Mesenchymal stem cell (in vitro differentiated cells and primary cell): ENCODE results near the gene TK1.

ENCODE experiments used
- DNase-seq: peaks from one replicate; pipeline ENCODE4 v3.0.0-alpha.2; 2013
- H2AFZ ChIP-seq: one replicate; pipeline ENCODE4 v1.6.1; 2013; ENCODE audit warnings: low read depth, mild to moderate bottlenecking, control low read depth, inconsistent platforms, low read length, moderate library complexity
- H2AK5ac ChIP-seq: 2 replicates; pipeline ENCODE4 v1.6.1; 2013; ENCODE audit warnings: low read length, moderate library complexity, mild to moderate bottlenecking, inconsistent platforms; ENCODE audit not compliant: severe bottlenecking
- H2BK120ac ChIP-seq: one replicate; pipeline ENCODE4 v1.6.1; 2013; ENCODE audit warnings: low read depth, mild to moderate bottlenecking, inconsistent platforms, low read length, moderate library complexity
- H2BK12ac ChIP-seq, 2 experiments: one replicate each; pipeline ENCODE4 v1.6.1; 2013; ENCODE audit warnings: inconsistent platforms in 2 of 2, low read length in 2 of 2, mild to moderate bottlenecking in 2 of 2, moderate library complexity in 2 of 2, control low read depth in 1 of 2
- H2BK15ac ChIP-seq: one replicate; pipeline ENCODE4 v1.6.1; 2013; ENCODE audit warnings: mild to moderate bottlenecking, low read depth, inconsistent platforms; ENCODE audit not compliant: poor library complexity, severe bottlenecking
- H2BK5ac ChIP-seq: 2 replicates; pipeline ENCODE4 v1.6.1; 2013; ENCODE audit warnings: low read depth, mild to moderate bottlenecking, low read length, control low read depth, inconsistent platforms; ENCODE audit not compliant: poor library complexity, severe bottlenecking
- H3K14ac ChIP-seq, 2 experiments: one replicate each; pipeline ENCODE4 v1.6.1; 2013; ENCODE audit warnings: inconsistent platforms in 2 of 2, low read length in 2 of 2, control low read depth in 1 of 2, mild to moderate bottlenecking in 1 of 2, moderate library complexity in 1 of 2
- H3K18ac ChIP-seq, 2 experiments: one replicate each; pipeline ENCODE4 v1.6.1; 2013; ENCODE audit warnings: inconsistent platforms in 2 of 2, low read length in 2 of 2, control low read depth in 1 of 2, low read depth in 1 of 2, mild to moderate bottlenecking in 1 of 2
- H3K23ac ChIP-seq, 2 experiments: one replicate each; pipeline ENCODE4 v1.6.1; 2013; ENCODE audit warnings: inconsistent platforms in 2 of 2, low read length in 2 of 2, mild to moderate bottlenecking in 2 of 2, moderate library complexity in 2 of 2, control low read depth in 1 of 2
- H3K27ac ChIP-seq: 2 replicates; pipeline ENCODE4 v1.5.1; 2013; ENCODE audit warnings: mild to moderate bottlenecking, moderate library complexity, low read length, control low read depth, inconsistent platforms; ENCODE audit not compliant: poor library complexity, severe bottlenecking
- H3K27me3 ChIP-seq, 2 experiments: 2 replicates each; pipeline versions ENCODE4 v1.6.1 to v1.7.0; 2013; ENCODE audit warnings: low read length in 2 of 2, mild to moderate bottlenecking in 2 of 2, moderate library complexity in 2 of 2, control low read depth in 1 of 2, inconsistent platforms in 1 of 2; ENCODE audit not compliant: control insufficient read depth in 1 of 2, insufficient read depth in 1 of 2
- H3K36me3 ChIP-seq, 2 experiments: 2 replicates each; pipeline versions ENCODE4 v1.6.1 to v1.7.0; 2013; ENCODE audit warnings: low read length in 2 of 2, control low read depth in 1 of 2, inconsistent platforms in 1 of 2, low read depth in 1 of 2, mild to moderate bottlenecking in 1 of 2; ENCODE audit not compliant: insufficient read depth in 2 of 2, control insufficient read depth in 1 of 2
- H3K4ac ChIP-seq, 2 experiments: one replicate each; pipeline ENCODE4 v1.6.1; 2013; ENCODE audit warnings: inconsistent platforms in 2 of 2, low read length in 2 of 2, mild to moderate bottlenecking in 2 of 2, moderate library complexity in 2 of 2, control low read depth in 1 of 2, low read depth in 1 of 2
- H3K4me1 ChIP-seq: 2 replicates; pipeline ENCODE4 v1.6.1; 2013; ENCODE audit warnings: low read depth, low read length, control low read depth; ENCODE audit not compliant: control insufficient read depth, insufficient read depth
- H3K4me2 ChIP-seq: 2 replicates; pipeline ENCODE4 v1.6.1; 2013; ENCODE audit warnings: low read length, mild to moderate bottlenecking, inconsistent platforms; ENCODE audit not compliant: poor library complexity, severe bottlenecking
- H3K4me3 ChIP-seq, 2 experiments: 2 replicates each; pipeline versions ENCODE4 v1.5.1 to v1.7.0; 2013; ENCODE audit warnings: low read length in 2 of 2, mild to moderate bottlenecking in 2 of 2, control low read depth in 1 of 2, low read depth in 1 of 2; ENCODE audit not compliant: insufficient read depth in 1 of 2
- H3K79me1 ChIP-seq: replicated peaks from 2 replicates; pipeline ENCODE4 v1.6.1; 2013; ENCODE audit warnings: mild to moderate bottlenecking, control low read depth, low read length, inconsistent platforms; ENCODE audit not compliant: poor library complexity, severe bottlenecking
- H3K9ac ChIP-seq: 2 replicates; pipeline ENCODE4 v1.7.0; 2013; ENCODE audit warnings: mild to moderate bottlenecking, low read length, moderate library complexity
- H3K9me3 ChIP-seq: 2 replicates; pipeline ENCODE4 v1.7.0; 2013; ENCODE audit warnings: mild to moderate bottlenecking, low read length; ENCODE audit not compliant: control insufficient read depth
- H4K8ac ChIP-seq: one replicate; pipeline ENCODE4 v1.6.1; 2013; ENCODE audit warnings: inconsistent platforms, mild to moderate bottlenecking, low read length, moderate library complexity
- H4K91ac ChIP-seq: one replicate; pipeline ENCODE4 v1.6.1; 2013; ENCODE audit warnings: mild to moderate bottlenecking, low read length, inconsistent platforms
- WGBS: methylation state at CpG from one replicate; pipeline ENCODE4 v1.1.7; 2013; ENCODE audit warnings: mixed read lengths; 5-methylcytosine and 5-hydroxymethylcytosine counted together

The TK1 gene

GRCh38 chr17:78154903-78155811 is 31.7 kb downstream of the TK1 start:
- Histone ChIP-seq H2BK12ac (no peak overlapping the region), H2BK5ac (no peak overlapping the region), H3K27me3 (no peaks in the 10 kb centered on the region), H2AK5ac (no peak overlapping the region), H3K4me3 (no peak overlapping the region), H3K4ac (no peak overlapping the region), H4K8ac (no peak overlapping the region), H3K23ac (no peak overlapping the region), H3K79me1 (no peaks in the 10 kb centered on the region), H2BK120ac (no peak overlapping the region), H3K14ac (no peak overlapping the region), H3K9me3 (no peaks in the 10 kb centered on the region), H4K91ac (no peak overlapping the region), H3K4me1 (peaks cover 10% of the 10 kb centered on the region), H2BK15ac (no peak overlapping the region), H3K4me2 (no peak overlapping the region), H3K36me3 (no peaks in the 10 kb centered on the region), H3K18ac (no peak overlapping the region), H2AFZ (no peak overlapping the region), H3K9ac (no peak overlapping the region), H3K27ac (no peak overlapping the region)
- DNase-seq, result no peak
- 90% methylated on average over 10 of the region's 11 CpGs for WGBS

GRCh38 chr17:78151514-78152008 is 35.3 kb downstream of the TK1 start:
- H4K91ac ChIP-seq, result no peak overlapping the region

GRCh38 chr17:78148286-78149016 is 38.4 kb downstream of the TK1 start:
- H3K14ac ChIP-seq, result no peak overlapping the region

More at GRCh38 chr17:78151514-78152008, 35.3 kb downstream of the TK1 start:
- H2AK5ac ChIP-seq, result no peak overlapping the region
- peaks cover 0 to 13% of the 10 kb centered on the region in 2 experiments for H3K27me3 ChIP-seq
- H2BK12ac ChIP-seq, result no peak overlapping the region
- H3K14ac ChIP-seq, result no peak overlapping the region
- no peak overlapping the region for H3K23ac ChIP-seq
- no peak for DNase-seq
- H2BK5ac ChIP-seq, result no peak overlapping the region
- WGBS, result 84% methylated on average over 6 of the region's 7 CpGs
- no peak overlapping the region for H3K9ac ChIP-seq
- no peak overlapping the region for H2BK15ac ChIP-seq
- H3K79me1 ChIP-seq, result no peaks in the 10 kb centered on the region
- H3K9me3 ChIP-seq, result no peaks in the 10 kb centered on the region
- H2BK120ac ChIP-seq, result peak overlapping the region; percentile 19
- H3K4me3 ChIP-seq, result no peak overlapping the region
- H3K27ac ChIP-seq, result no peak overlapping the region
- no peaks in the 10 kb centered on the region for H3K36me3 ChIP-seq
- no peak overlapping the region for H3K18ac ChIP-seq
- H2AFZ ChIP-seq, result no peak overlapping the region
- peaks cover 12% of the 10 kb centered on the region for H3K4me1 ChIP-seq
- no peak overlapping the region for H3K4me2 ChIP-seq
- no peak overlapping the region for H3K4ac ChIP-seq
- H4K8ac ChIP-seq, result peak overlapping the region; percentile 37

More at GRCh38 chr17:78148286-78149016, 38.4 kb downstream of the TK1 start:
- Histone ChIP-seq H2BK12ac (no peak overlapping the region), H3K18ac (no peak overlapping the region), H3K36me3 (no peaks in the 10 kb centered on the region), H2AFZ (no peak overlapping the region), H3K4me3 (no peak overlapping the region), H3K4me2 (no peak overlapping the region), H4K8ac (no peak overlapping the region), H2BK5ac (no peak overlapping the region), H3K23ac (no peak overlapping the region), H2BK15ac (no peak overlapping the region), H4K91ac (peak overlapping the region; percentile 18), H3K27ac (no peak overlapping the region), H3K27me3 (peaks cover 0 to 16% of the 10 kb centered on the region in 2 experiments), H3K4ac (no peak overlapping the region), H2AK5ac (no peak overlapping the region), H3K9ac (no peak overlapping the region), H3K9me3 (no peaks in the 10 kb centered on the region), H3K4me1 (peaks cover 31% of the 10 kb centered on the region), H2BK120ac (no peak overlapping the region), H3K79me1 (no peaks in the 10 kb centered on the region)
- 81% methylated on average over 14 of the region's 14 CpGs for WGBS
- DNase-seq, result no peak
